Fibroblast of mammary gland (primary cell): ENCODE data around the gene NCS1.

ENCODE experiments used
- DNase-seq: peaks from one replicate; pipeline ENCODE4 v3.0.0-alpha.2; 2010; ENCODE audit warnings: low read depth
- H3K4me3 ChIP-seq: 2 replicates; pipeline ENCODE4 v1.5.1; 2011; ENCODE audit warnings: low read depth, mild to moderate bottlenecking, low read length, moderate library complexity; ENCODE audit not compliant: control insufficient read depth
- CTCF ChIP-seq: conservative IDR thresholded peaks from 2 replicates; pipeline ENCODE4 v1.5.1; 2011; ENCODE audit warnings: low read depth, low read length, inconsistent platforms; ENCODE audit not compliant: control insufficient read depth, insufficient read depth

NCS1 gene

GRCh38 chr9:130154816-130155215, 17.4 kb upstream of the NCS1 start:
- TF ChIP-seq CTCF = no peak
- H3K4me3 ChIP-seq = no peak overlapping the region
- DNase-seq = no peak

GRCh38 chr9:130155647-130156046, 16.6 kb upstream of the NCS1 start:
- DNase-seq = no peak
- TF ChIP-seq CTCF = no peak
- H3K4me3 ChIP-seq = no peak overlapping the region

GRCh38 chr9:130156672-130157071, 15.5 kb upstream of the NCS1 start:
- DNase-seq = no peak
- TF ChIP-seq CTCF = no peak
- H3K4me3 ChIP-seq = no peak overlapping the region

- no peak for TF ChIP-seq CTCF
- DNase-seq = no peak
- H3K4me3 ChIP-seq = no peak overlapping the region
These were observed 15.1 kb upstream of the NCS1 start for GRCh38 chr9:130157079-130157478.

- TF ChIP-seq CTCF = no peak
- no peak for DNase-seq
- H3K4me3 ChIP-seq = no peak overlapping the region
These were observed 14.2 kb upstream of the NCS1 start for GRCh38 chr9:130158001-130158400.

GRCh38 chr9:130159057-130159456, 13.1 kb upstream of the NCS1 start:
- no peak for TF ChIP-seq CTCF
- no peak for DNase-seq
- H3K4me3 ChIP-seq = no peak overlapping the region
